CD4-positive, alpha-beta T cell treated with Interleukin-15 for 4 hours (primary cell): Measurements from ENCODE around the gene EIF2D.

Experiments used
- DNase-seq: peaks from one replicate; pipeline ENCODE4 v3.0.0-alpha.2; 2020; ENCODE audit warnings: low spot score

EIF2D gene

DNA sequence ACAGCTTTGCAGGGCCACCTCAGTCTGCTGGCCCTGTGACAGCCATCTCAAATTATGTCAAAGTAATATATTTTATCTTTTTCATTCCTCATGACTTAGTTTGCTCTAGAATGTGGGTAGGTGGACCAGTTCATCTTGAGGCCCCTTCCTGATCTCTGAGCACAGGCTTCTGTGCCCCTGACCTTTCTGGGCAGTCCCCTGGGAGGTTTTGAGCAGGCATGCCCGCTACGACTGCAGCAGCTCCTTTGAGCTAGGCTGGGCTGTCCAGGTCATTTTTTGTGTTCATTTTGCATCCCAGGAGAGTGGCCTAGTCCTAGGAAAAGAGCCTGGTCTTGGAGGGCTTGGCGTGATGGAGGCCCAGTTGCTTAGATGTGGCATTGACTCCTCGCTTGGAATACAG, 42.7 kb downstream of the EIF2D start:
- DNase-seq = no peak

DNA sequence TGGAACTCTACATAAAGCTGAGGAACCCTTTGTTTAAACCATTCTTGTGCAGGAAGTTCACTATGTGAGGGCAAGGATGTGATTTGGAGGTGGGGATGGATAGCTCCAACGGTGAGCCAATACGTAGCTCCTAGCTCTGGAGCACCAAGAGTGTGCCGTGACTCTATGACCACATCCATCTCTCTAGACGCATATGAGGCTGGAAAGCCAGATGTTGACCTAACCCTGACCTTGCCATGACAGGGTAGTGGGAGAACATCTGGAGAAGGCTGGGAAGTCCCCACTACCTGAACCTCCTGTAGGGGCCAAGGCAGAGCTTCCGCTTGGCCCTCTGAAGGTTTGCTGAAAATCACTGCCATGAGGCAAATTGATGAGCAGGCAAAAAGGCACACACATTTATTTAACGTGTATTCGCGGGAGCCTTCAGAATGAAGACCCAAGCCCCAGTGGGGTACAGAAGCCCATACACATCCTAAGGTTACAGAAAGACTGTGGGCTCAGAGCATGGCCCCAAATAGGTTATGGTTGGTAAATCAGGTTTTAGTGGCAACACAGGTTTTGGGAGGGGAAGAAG, 43.4 kb downstream of the EIF2D start:
- DNase-seq = no peak

DNA sequence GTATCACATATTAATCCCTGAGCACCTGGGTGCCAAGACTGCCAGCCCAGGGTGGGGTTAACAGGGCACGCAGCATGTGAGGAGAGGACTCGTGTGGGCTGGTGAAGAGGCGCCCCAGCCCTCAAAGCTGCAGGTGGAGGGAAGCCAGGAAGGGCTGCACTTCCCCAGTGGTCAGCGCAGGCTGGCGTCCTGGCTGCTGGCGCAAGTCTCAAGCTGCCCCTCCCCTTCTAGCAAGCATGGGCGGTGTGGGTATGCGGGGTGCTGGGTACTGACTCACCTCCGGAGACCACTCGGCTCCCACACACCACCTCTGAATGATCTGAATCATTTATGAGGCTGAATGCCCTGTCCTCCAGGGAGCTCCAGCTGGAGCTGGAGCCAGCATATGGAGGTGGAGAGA, 44.0 kb downstream of the EIF2D start:
- DNase-seq = no peak

DNA sequence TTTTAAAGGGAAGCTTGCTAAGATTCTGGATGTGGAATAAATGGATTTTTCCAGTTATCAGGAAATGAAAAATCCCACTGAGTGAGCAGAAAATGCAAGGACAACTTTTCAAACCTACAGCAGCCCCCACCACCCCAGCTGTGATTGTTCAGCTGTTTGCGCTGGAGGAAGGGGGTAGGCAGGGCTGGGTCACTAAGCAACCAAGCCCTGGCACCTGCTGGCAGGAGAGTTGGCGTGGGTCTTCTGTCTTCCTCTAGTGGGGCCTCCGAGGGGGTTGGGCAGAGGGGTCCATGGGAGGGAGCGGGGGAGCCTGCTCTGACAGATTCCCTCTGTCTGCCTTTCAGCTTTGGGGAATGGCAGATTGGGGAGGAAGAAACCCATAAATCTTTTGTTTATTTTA, 45.3 kb downstream of the EIF2D start:
- no peak for DNase-seq

DNA sequence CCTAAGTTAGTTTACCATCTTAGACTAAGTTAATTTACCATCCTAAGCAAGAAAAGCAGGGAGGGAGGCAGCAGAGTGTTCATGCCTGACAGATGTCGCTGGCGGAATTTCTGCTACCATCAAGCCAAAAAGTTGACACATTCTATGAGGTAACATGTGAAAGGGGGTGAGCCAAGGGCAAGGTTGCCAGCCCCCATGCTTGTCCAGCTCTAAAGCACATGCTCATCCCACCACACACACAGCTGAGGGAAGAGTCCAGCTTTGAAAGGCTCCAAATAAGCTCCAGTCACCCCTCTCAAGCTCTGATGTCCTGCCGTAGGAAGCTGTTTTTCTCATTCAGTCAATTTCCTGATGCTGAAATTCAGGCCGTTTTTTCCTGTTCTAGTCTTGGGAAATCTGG, 46.3 kb downstream of the EIF2D start:
- DNase-seq = no peak

DNA sequence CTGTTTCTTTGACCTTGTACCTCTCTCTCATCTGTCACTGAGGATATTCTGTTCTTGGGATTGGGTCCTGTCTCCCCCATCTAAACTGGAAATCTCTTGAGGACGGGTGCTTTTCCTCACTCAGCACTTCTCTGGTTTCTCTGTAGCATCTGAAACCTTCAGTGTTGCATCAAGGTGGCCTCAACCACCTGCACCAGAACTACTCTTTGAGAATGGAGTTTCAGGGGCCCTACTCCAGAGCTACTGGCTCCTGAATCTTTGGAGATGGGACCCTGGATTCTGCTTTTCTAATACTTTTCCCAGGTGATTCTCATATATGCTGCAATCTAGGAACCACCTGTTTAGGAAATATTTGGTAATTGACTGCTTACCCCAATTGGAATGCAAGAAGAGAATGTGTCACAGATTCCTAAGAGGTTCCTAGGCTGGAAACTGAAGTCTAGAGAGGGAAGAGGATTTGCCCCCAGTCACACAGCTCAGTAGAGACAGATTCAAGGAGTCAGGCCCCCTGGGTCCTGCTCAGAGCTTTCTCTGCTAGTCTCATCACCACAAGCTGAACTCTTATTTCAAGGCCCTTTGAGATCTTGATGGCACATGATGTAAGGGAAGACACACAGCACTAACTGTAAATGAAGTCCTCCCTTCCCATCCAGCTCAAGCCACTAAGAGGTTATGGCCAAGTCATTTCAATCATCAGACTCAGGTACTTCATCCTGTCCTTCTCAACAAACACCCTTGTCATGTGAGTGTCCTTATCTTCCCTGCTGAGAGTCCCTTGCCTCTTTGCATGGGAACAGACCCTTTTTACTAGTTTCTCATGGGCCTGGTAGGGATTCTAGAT, 48.7 kb downstream of the EIF2D start:
- no peak for DNase-seq

DNA sequence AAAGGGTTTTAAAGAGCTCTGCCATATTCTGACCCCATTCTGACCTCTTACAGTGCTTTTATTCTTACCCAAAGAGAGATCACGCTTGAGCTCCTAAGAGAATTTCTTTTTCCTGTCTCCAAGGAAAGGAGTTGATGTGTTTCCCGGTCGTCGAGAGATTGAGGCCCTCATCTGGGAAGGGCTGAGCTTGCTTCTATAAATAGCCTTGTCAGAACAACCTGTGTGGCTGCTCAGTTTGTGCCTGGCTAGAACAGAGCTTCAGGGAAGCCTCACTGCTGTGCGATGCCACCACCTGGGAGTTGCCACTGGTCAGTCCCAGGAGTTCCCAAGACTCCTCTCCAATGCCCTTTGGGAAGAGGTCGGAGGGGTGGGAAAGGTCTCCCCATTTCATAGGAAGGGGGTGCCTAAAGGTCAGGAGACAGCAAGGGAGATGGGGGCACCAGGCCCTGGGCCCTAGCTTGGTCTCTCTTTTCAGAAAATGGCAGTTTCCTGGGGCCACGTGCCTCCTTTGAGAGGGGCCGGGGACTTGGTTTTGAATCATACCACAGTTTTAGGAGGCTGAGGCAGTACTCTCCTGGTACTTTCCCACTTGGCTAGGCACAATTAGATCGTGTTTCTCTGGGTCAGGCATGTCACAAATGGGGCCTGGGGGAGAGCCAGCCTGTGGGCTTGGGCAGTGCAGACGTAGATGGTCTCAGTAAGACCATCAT, 52.1 kb downstream of the EIF2D start:
- DNase-seq = no peak

DNA sequence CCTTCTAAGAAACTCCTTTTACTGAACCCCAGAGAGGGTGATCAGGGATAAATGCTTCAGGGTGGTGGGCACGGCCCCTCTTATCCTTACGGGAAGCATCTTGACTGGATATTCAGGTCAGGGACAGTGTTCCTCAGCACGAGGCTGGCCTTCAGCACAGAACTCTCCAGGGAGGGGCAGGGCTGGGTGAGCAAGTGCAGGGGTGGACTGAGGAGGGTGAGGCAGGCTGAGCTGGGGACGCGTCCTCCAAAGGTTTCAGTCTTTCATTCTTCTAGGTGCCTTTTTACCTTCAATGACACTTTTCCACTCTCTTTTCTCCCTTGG, 52.6 kb downstream of the EIF2D start:
- DNase-seq = no peak

DNA sequence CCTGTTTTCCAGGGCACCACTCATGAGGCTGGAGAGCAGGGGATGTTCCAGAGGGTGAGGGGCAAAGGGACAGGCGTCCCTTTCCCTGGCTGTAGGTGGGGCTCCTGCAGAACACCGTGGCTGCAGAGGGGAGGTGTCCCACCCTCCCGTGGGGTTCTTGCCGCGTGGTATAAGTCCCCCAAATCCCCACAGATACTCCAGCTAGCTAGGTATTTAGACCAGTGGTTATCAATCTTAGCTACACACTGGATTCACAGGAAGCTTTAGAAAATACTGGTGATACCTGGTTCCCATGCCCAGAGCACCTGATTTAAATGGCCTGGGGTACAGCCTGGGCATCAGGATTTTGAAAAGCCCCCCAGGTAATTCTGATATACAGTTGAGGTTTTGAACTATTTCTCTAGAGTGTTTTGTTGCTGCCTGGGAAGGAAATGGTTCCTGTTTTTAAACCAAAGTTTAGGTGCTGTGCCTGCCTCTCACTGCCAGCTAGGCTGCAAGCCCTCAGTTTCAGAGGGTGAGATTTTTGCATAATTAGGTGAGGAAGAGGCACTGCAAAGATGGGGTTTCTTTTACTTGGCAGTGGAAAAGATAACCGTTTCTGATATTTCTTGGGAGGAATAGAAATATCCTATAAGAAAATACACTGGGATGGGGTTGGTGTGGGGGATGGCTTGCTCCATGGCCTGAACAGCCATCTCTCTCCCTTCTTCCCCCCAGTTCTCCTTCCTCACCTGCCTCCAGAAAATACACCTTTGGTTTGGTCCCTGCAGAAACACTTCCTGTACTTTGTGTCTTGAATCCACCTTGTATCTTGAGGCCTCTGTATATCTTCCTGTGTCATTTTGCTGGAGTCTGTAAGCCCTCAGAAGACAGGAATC, 53.2 kb downstream of the EIF2D start:
- DNase-seq = no peak

DNA sequence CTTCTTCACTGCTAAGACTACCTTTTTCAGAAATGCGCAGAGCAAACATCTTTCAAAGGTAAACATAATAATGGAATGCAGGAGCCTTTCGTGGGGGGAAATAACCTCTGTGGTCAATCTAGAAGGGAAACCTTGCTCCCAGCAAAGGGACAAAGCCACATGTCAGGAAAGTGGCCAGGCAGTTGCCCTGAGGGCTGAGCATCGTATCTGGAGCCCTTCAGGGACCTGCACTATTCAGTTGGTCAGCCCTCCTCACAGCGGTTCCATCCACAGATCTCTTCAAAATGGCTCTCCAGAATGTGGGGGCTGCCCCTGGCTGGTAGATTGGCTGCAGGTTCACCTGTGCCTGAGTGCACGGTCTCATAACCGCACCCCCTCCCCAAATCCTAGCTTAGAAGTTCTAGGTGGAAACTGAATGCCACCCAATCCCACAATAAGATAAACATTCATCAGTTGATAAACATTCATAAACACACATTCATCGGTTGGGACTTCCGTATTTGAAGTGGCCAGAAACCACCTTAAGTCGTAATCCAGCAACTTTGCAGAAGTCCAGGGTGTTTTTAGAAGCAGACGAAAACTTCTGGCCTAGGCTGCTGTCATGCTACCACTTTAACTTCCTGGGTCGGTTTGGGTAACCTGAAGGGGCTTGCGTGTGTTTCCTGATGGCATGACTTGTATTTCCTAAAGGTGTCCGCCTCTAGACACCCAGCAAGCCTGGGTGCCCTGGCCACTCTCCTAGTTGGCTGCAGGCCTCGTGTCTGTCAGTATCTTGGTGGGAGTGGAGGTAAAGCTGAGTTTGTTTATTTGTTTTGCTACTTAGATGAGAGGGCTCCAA, 54.4 kb downstream of the EIF2D start:
- peak; percentile 49 for DNase-seq

DNA sequence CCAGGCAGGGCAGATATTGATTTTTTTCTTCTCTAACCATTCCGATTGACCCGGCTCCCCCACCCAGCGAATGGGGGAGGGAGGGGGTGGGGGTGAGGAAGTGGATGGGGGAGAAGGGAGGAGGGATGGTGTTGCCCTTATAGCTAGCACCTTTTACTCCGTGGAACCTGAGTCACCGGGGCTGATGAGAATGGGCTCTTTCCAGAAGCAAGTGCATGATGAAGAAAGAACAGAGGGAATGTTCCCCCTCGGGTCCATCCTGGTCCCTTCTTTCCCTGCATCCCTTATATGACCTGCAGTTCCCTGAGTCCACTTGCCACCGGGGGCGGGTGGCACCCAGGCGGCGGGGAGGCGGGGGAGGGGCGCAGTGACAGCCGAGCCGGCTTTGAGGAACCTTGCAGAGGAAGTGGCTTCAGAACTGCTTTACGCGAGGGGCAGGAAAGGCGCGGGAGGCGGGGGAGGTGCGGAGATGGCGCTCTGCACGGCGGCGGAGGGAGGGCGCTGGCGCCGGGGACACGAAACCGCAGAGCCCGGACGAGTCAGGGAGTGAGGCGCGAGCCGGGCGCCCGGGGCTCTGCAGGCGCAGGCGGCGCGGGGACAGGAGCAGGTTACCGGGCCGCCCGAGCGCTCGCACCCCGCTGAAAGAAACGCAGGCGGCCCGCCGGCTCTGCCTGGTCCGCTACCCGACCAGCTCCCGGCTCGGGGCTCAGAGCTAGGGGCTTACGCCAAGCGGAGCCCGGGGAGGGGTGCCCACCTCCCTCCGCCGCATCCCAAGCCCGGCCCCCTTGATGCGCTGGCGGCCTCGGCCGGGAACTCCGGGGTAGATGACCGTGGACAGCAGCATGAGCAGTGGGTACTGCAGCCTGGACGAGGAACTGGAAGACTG, 55.3 kb downstream of the EIF2D start:
- DNase-seq = peak; percentile 85

DNA sequence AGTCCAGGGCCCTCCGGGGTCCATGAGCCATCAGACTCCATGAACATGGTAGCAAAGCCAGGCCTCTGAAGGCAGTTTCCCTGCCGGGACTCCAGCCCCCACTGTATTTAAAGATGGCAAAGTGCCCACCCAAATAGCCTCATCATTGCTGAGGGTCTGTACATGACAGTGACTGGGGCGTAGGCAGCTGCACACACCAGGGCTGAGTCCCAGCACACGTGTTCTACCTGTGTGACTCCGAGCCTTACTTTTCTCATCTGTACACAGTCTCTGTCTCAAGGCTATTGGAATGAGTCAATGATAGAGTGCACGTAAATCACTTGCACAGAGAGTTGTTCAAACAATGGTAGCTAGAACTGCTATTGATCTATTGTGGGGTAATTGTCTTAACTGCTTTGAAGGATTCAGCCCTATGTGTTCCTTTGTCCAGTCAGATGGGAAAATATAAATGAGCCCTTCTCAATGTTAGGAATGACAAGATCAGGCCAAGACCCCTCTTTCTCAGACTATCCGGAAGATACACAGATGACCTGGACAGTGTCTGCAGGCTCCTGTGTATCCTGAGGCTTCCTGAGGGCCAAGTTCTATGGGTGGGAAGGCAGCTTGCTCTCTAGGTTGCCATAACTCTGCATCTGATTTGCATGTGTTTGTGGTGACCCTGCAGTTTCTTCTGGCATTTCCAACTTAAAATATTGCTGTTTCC, 56.1 kb downstream of the EIF2D start:
- DNase-seq = no peak

DNA sequence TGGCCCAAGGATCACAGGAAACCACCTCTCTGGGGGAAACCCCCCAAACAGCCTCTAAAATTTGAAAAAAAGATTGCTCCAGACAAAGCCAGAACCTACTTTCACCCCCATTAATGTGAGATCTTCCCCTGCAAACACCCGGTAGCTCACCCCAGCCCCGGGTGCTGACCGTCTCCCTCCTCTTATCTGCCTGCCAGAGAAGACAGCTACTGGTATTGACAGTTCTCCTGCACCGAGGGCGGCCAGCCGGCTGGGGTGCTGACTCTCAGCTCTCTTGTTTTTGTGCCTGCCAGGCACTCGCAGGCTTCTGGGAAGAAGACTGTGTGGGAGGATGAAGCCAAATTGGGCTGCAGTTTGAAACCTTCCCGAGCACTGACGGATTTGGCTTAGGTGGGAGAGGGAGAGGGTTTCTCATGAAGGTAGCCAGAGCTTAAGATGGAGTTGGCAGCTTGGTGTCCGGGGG, 56.8 kb downstream of the EIF2D start:
- no peak for DNase-seq

DNA sequence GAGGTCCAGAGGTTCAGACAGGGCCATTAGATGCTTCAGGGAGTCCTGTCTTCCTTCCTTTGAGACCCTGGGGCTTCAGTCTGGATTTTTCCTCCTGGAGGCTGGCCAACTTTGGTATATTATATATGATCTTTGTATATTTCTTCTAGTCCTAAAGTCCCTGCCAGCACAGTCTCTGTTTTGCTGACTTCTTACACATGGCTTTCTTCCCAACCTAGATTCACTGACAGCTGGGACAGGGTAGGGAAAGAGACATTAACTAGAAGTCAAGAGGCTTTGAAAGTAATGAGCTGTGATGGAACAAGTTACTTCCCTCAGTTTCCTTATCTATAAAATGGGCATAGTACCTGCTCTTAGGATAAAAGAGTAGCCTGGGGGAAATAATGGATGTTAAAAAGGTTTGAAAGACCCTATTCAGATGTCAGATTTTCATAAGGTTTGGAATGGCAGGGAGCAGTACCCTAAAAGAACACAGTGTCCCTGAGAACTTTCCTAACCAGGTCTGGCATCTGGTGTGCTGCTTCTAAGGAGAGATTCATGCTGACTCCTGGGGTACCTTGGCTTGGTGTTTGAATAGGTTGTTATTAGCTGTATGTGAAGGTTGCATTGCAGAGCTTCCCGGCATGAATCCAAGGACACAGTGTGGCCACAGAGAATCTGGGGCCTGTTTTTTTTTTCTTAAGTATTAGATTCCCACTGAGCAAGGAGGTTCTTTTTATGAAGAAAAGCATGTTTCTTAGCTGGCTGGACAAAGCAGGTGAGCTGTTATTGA, 57.4 kb downstream of the EIF2D start:
- DNase-seq = no peak

DNA sequence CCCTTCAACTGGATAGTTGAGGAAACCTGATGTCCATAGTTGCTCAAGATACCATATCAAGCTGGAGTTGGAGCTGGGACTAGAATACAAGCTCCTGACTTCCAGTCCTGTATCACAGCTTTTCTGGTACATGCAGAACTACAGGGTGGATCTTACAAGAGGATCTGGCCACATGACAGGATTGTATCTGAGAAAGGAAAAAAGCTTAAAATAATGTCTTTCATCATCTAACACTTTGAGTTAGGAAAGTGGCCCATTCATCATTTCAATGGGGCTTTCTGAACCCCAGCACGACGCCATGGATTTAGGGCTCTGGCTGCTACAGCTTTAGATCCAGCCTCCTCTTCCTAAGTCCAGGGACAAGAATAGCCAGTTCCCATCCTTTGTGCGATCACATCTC, 58.1 kb downstream of the EIF2D start:
- no peak for DNase-seq

DNA sequence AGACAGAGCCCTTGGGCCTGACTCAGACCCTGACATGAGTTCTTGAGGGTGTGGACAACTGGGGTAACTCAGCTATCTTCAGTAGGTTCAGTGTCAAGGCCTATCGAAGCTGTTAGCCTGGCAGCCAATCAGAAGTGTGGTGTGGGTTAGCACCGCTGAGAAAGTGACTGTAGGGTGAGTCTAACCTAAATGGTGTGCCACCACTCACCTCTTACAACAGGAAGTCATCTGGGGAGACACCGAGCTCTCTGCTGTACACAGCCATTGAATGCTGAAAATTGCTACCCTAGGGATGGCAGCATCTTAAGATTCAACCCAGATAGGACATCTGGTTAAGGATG, 60.3 kb downstream of the EIF2D start:
- DNase-seq = peak; percentile 93

DNA sequence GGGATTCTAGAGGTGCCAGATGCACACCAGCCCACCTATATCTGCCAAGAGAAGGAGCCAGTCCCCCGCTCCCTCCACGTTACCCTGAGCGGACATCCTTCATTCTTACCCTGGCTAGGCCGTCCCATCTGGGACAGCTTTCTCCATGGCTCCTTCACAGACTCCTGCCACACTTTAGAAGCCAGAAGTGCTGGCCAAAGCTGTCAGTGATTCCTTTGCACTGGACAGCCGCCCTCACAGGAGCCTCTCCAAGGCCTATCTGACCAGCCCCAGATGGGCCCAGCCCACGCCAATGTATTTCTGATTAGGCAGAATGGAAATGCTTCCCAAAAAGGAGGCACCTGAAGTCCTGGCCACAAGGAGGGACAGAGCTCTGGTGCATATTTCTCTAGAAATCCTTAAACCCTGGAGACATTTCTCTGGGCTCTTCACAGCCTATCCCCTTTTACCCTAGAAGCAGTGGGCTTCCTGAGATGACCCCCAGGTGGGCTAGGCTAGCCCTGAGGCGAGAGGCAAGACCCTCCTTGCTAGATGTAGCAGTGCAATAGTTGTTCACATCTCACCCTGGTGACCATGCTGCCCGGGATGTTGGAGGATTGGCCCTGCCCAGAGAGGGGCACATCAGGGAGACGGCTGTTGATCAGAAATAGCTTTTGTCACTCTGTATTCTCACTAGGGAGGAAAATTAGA, 60.8 kb downstream of the EIF2D start:
- no peak for DNase-seq

DNA sequence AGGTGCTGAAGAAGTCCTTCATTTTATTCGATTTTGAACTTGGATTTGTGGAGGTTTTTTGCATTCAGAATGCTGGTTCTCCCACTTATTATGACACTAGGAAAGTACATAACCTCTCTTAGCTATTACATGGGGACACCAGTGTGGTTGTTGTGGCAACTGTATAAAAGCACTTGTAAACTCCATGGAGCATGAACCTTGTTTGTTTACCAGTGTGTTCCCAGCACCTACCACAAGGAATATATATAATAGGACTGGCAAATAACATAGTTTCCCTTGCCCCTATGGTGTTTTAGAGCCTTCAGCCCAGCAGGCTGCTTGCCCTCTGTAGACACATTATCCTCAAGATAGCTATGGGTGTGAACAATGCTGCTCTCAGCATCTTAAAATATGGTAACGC, 61.8 kb downstream of the EIF2D start:
- no peak for DNase-seq

DNA sequence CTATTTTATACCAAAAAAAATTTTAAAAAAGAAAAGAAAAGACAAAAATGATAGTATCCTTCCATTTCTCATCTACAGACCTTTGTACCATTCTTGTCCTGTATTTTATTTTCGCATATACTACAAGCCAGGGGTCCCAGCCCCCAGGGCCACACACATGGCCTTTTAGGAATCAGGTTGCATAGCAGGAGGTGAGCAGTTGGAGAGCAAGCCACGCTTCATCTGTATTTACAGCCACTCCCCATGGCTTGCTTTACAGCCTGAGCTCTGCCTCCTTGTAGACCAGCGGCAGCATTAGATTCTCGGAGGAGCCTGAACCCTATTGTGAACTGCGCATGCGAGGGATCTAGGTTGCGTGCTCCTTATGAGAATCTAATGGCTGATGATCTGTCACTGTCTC, 65.2 kb downstream of the EIF2D start:
- no peak for DNase-seq
